Measurements from ENCODE around the gene FAM13A. TPM values are rescaled to one million over a fixed set of nuclear protein-coding genes. Genes with fewer than 3 reads are reported as not detected.
A peak's percentile ranks its signal among the peaks of the same experiment; 100 is the strongest.

Gene FAM13A
- total and polyA plus RNA-seq, 9 of the 15 experiments (the other 6 are each of a cell fraction or from before 2014, with no cell fraction given) = 11.3 to 23.3 (median 14.7) TPM

- ChIA-PET CTCF (ENCODE audit: low intra/inter-chr PET ratio) (no interaction called here), POLR2A (interaction anchor here (0.8 kb wide), 1 partner anchor 207 kb away, joined by 3 read pairs; no protein-coding TSS in a partner anchor)
- BruUV-seq (replicated peaks) = no TSS peak
Measured at GRCh38 chr4:88964450-88964849, 92.5 kb downstream of the FAM13A start.

GRCh38 chr4:88963817-88964216 lies 93.2 kb downstream of the FAM13A start:
- BruUV-seq (replicated peaks) = no TSS peak
- DNase-seq (ENCODE audit: extremely low read depth in 1 of 4, low spot score in 3 of 4) (no peak), FAIRE-seq (peak; percentile 67), ATAC-seq (no peak; the same call in 2 of the 3 replicates)
- Histone ChIP-seq H3K4me3 (no peak overlapping the region), H3K4me1 (replicated peaks in 1 of 2; ENCODE audit: control insufficient read depth in 2 of 2, insufficient read depth in 2 of 2, low read length in 2 of 2) (no peaks in the 10 kb centered on the region; a peak in 1 of 5 replicates), H3K9ac (ENCODE audit: insufficient read depth in 1 of 2, low read depth in 2 of 2, low read length in 2 of 2) (no peak overlapping the region), H4K20me1 (replicated peaks; ENCODE audit: control insufficient read depth, insufficient read depth, low read length) (no peaks in the 10 kb centered on the region), H3K79me2 (ENCODE audit: control insufficient read depth, insufficient read depth, low read length) (no peaks in the 10 kb centered on the region), H3K9me3 (replicated peaks; ENCODE audit: control insufficient read depth, insufficient read depth, low read depth, low read length) (no peaks in the 10 kb centered on the region), H3K9me1 (ENCODE audit: control insufficient read depth, insufficient read depth, low read length) (no peaks in the 10 kb centered on the region), H3K27me3 (ENCODE audit: control insufficient read depth in 2 of 2, insufficient read depth in 2 of 2, low read length in 2 of 2) (no peaks in the 10 kb centered on the region), H3K36me3 (ENCODE audit: control insufficient read depth, insufficient read depth, low read length) (no peaks in the 10 kb centered on the region; the same call in 2 of the 3 replicates), H3K27ac (ENCODE audit: extremely low read depth, low read depth, low read length) (no peak overlapping the region), H3K4me2 (ENCODE audit: insufficient read depth, low read length) (no peak overlapping the region), H2AFZ (ENCODE audit: low read depth, low read length) (no peak overlapping the region)
- ChIA-PET CTCF (ENCODE audit: low intra/inter-chr PET ratio) (no interaction called here), POLR2A (interaction anchor here (0.8 to 1.1 kb wide), 2 partner anchors 10 to 206 kb away, joined by 3 read pairs; no protein-coding TSS in a partner anchor)
- in situ Hi-C loops (cut with MboI) (no loop called here), intact Hi-C loops (cut with micrococcal nuclease) (no loop called here)
- WGBS (ENCODE audit: insufficient coverage, low coverage, missing lambda C conversion rate) = 82% methylated on average over 2 of the region's 2 CpGs
- TF ChIP-seq ZBED1 (IDR thresholded peaks at IDR 0.05) = no peak
- no peak for TF ChIP-seq SRSF9 (IDR thresholded peaks at IDR 0.05; ENCODE audit: borderline replicate concordance, low read depth, low read length)
- TF ChIP-seq, protein P1, sequence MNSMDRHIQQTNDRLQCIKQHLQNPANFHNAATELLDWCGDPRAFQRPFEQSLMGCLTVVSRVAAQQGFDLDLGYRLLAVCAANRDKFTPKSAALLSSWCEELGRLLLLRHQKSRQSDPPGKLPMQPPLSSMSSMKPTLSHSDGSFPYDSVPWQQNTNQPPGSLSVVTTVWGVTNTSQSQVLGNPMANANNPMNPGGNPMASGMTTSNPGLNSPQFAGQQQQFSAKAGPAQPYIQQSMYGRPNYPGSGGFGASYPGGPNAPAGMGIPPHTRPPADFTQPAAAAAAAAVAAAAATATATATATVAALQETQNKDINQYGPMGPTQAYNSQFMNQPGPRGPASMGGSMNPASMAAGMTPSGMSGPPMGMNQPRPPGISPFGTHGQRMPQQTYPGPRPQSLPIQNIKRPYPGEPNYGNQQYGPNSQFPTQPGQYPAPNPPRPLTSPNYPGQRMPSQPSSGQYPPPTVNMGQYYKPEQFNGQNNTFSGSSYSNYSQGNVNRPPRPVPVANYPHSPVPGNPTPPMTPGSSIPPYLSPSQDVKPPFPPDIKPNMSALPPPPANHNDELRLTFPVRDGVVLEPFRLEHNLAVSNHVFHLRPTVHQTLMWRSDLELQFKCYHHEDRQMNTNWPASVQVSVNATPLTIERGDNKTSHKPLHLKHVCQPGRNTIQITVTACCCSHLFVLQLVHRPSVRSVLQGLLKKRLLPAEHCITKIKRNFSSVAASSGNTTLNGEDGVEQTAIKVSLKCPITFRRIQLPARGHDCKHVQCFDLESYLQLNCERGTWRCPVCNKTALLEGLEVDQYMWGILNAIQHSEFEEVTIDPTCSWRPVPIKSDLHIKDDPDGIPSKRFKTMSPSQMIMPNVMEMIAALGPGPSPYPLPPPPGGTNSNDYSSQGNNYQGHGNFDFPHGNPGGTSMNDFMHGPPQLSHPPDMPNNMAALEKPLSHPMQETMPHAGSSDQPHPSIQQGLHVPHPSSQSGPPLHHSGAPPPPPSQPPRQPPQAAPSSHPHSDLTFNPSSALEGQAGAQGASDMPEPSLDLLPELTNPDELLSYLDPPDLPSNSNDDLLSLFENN (IDR thresholded peaks at IDR 0.05; ENCODE audit: low read depth in 2 of 2, low read length in 2 of 2) = no peak

More at GRCh38 chr4:88964450-88964849, 92.5 kb downstream of the FAM13A start:
- no peak for TF ChIP-seq STAT5B (CRISPR knock-in tag; IDR thresholded peaks at IDR 0.05)
- TF ChIP-seq PPARD (CRISPR knock-in tag; IDR thresholded peaks at IDR 0.05) = no peak
- peak; percentile 87 for TF ChIP-seq FOSL1 (tag; conservative IDR thresholded peaks at IDR 0.05)
- TF ChIP-seq, protein P2, sequence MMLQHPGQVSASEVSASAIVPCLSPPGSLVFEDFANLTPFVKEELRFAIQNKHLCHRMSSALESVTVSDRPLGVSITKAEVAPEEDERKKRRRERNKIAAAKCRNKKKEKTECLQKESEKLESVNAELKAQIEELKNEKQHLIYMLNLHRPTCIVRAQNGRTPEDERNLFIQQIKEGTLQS (IDR thresholded peaks at IDR 0.05) = peak; percentile 43; the same call in 1 of the 2 replicates
- TF ChIP-seq, protein P2 (CRISPR knock-in tag; conservative IDR thresholded peaks at IDR 0.05) = no peak
- 44% methylated on average over 4 of the region's 4 CpGs for WGBS (ENCODE audit: insufficient coverage, low coverage, missing lambda C conversion rate)
- DNase-seq (ENCODE audit: extremely low read depth in 1 of 4, low spot score in 3 of 4) (no peak), ATAC-seq (peak; percentile 23; the same call in 1 of the 3 replicates), FAIRE-seq (peak; percentile 26)
- H3K4me2 ChIP-seq (ENCODE audit: insufficient read depth, low read length) = no peak overlapping the region
- no peak overlapping the region for H3K9ac ChIP-seq (ENCODE audit: insufficient read depth in 1 of 2, low read depth in 2 of 2, low read length in 2 of 2)
- H3K27me3 ChIP-seq (ENCODE audit: control insufficient read depth in 2 of 2, insufficient read depth in 2 of 2, low read length in 2 of 2) = no peaks in the 10 kb centered on the region
- H3K9me1 ChIP-seq (ENCODE audit: control insufficient read depth, insufficient read depth, low read length) = no peaks in the 10 kb centered on the region
- H3K79me2 ChIP-seq (ENCODE audit: control insufficient read depth, insufficient read depth, low read length) = no peaks in the 10 kb centered on the region
- H3K4me3 ChIP-seq = no peak overlapping the region
- no peaks in the 10 kb centered on the region for H4K20me1 ChIP-seq (replicated peaks; ENCODE audit: control insufficient read depth, insufficient read depth, low read length)
- H3K4me1 ChIP-seq (replicated peaks in 1 of 2; ENCODE audit: control insufficient read depth in 2 of 2, insufficient read depth in 2 of 2, low read length in 2 of 2) = no peaks in the 10 kb centered on the region; a peak in 1 of 5 replicates
- no peaks in the 10 kb centered on the region; the same call in 2 of the 3 replicates for H3K36me3 ChIP-seq (ENCODE audit: control insufficient read depth, insufficient read depth, low read length)
- no peak overlapping the region for H3K27ac ChIP-seq (ENCODE audit: extremely low read depth, low read depth, low read length)
- in situ Hi-C loops (cut with MboI) (no loop called here), intact Hi-C loops (cut with micrococcal nuclease) (no loop called here)
- H3K9me3 ChIP-seq (replicated peaks; ENCODE audit: control insufficient read depth, insufficient read depth, low read depth, low read length) = no peaks in the 10 kb centered on the region
- no peak overlapping the region for H2AFZ ChIP-seq (ENCODE audit: low read depth, low read length)

All from K562 (cell line).